SU-DHL-6 (cell line): ENCODE data around the gene PPP3CA.

Experiments used
- CTCF ChIP-seq: fragments of 200-600 bp; sonication (generic); IDR thresholded peaks from one replicate; pipeline ENCODE4 v1.5.1; 2017; ENCODE audit warnings: antibody characterized with exemption, mild to moderate bottlenecking, low read length, moderate library complexity; ENCODE audit not compliant: insufficient read depth, poor library complexity, severe bottlenecking
- EZH2phosphoT487 ChIP-seq: fragments of 200-600 bp; sonication (generic), shearing (Covaris generic); conservative IDR thresholded peaks from 2 replicates; pipeline ENCODE4 v1.6.1; 2018; ENCODE audit warnings: mild to moderate bottlenecking, antibody characterized with exemption, low read length, moderate library complexity, mixed read lengths

GRCh38 chr4:101288365-101289145, 58.8 kb downstream of the PPP3CA start:
- TF ChIP-seq CTCF = no peak
- TF ChIP-seq EZH2phosphoT487 = no peak
